IPS-18a (cell line): ENCODE data around the gene POM121C.
A peak's percentile ranks its signal among the peaks of the same experiment; 100 is the strongest.
"Not testable (repeated sequence)": the region's sequence is repeated elsewhere in the genome, so short reads cannot be mapped to it uniquely, and the experiment has no call there.

Source experiments
- H3K27ac ChIP-seq: one replicate; pipeline ENCODE4 v1.5.1; 2013; ENCODE audit warnings: low read length
- H3K27me3 ChIP-seq: one replicate; pipeline ENCODE4 v1.6.1; 2013; ENCODE audit warnings: mild to moderate bottlenecking, low read length; ENCODE audit not compliant: control insufficient read depth, insufficient read depth
- H3K36me3 ChIP-seq: one replicate; pipeline ENCODE4 v1.6.1; 2013; ENCODE audit warnings: low read depth, low read length; ENCODE audit not compliant: control insufficient read depth
- H3K4me1 ChIP-seq: one replicate; pipeline ENCODE4 v1.6.1; 2013; ENCODE audit warnings: low read depth, low read length; ENCODE audit not compliant: control insufficient read depth
- H3K4me3 ChIP-seq: one replicate; pipeline ENCODE4 v1.5.1; 2013; ENCODE audit warnings: low read length
- H3K9ac ChIP-seq: one replicate; pipeline ENCODE4 v1.6.1; 2013; ENCODE audit warnings: mild to moderate bottlenecking, low read length, moderate library complexity
- H3K9me3 ChIP-seq: one replicate; pipeline ENCODE4 v1.6.1; 2013; ENCODE audit warnings: low read depth, low read length; ENCODE audit not compliant: control insufficient read depth

Gene POM121C

DNA sequence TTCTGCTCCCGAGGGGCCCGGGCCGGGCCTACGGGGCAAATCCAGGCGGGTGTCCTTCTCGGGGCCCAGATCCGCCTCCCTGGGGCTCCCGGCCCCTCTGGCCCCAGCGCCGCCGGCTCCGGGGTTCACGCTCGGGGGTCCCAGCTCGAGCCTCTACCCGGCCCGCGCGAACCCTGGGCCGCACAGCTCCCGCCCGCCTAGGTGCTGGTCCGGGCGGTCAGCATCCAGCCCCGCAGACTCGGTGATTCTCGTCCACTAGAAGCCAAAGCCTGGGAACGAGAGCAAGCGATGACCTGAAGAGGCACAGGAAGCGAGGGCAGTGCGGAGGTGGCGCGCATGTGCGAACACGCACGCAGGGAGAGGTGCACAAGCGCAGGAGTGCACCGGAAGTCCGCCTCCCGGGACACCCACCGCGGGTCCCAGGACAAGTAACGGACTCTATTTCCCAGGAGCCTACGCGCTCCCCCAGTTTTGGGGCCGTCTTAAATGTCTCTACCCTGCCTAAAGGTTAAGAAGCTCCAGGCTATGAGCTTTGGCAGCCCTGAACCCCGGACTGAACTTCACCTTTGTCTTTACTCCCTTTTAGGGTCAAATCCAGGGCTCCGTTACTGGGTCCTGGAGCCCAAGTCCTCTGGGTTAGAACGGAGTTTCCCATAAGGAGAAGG, at the start of gene POM121C:
Gene POM121C (minus strand): TSS at position 321 of the 665 bp plus-strand sequence. CDS start 44,803 bp downstream, outside the sequence.
- H3K4me3 ChIP-seq: peak within 1 kb of the TSS; percentile 75
- not testable (repeated sequence) for H3K27ac ChIP-seq, H3K9me3 ChIP-seq

GRCh38 chr7:75534727-75535307, 48.7 kb upstream of the POM121C start:
- H3K27ac ChIP-seq: no peak overlapping the region
- H3K27me3 ChIP-seq: no peaks in the 10 kb centered on the region
- H3K9me3 ChIP-seq: no peaks in the 10 kb centered on the region
- no peak overlapping the region for H3K9ac ChIP-seq
- no peak overlapping the region for H3K4me3 ChIP-seq
- H3K4me1 ChIP-seq: no peaks in the 10 kb centered on the region
- peaks cover 39% of the 10 kb centered on the region for H3K36me3 ChIP-seq

More for the DNA sequence above, at the start of gene POM121C:
- H3K4me1 ChIP-seq, H3K36me3 ChIP-seq, H3K27me3 ChIP-seq: not testable (repeated sequence)
- peak within 1 kb of the TSS; percentile 68 for H3K9ac ChIP-seq

- Histone ChIP-seq H3K36me3 (peaks cover 30% of the 10 kb centered on the region), H3K4me1 (no peaks in the 10 kb centered on the region), H3K9me3 (no peaks in the 10 kb centered on the region), H3K9ac (no peak overlapping the region), H3K27me3 (no peaks in the 10 kb centered on the region), H3K4me3 (no peak overlapping the region), H3K27ac (no peak overlapping the region)
Observed at GRCh38 chr7:75533926-75534325, 47.8 kb upstream of the POM121C start.

- no peaks in the 10 kb centered on the region for H3K27me3 ChIP-seq
- H3K27ac ChIP-seq: no peak overlapping the region
- H3K9ac ChIP-seq: no peak overlapping the region
- H3K4me3 ChIP-seq: no peak overlapping the region
- H3K9me3 ChIP-seq: no peaks in the 10 kb centered on the region
- H3K36me3 ChIP-seq: peaks cover 20% of the 10 kb centered on the region
- H3K4me1 ChIP-seq: no peaks in the 10 kb centered on the region
Observed at GRCh38 chr7:75532639-75533038, 46.5 kb upstream of the POM121C start.

DNA sequence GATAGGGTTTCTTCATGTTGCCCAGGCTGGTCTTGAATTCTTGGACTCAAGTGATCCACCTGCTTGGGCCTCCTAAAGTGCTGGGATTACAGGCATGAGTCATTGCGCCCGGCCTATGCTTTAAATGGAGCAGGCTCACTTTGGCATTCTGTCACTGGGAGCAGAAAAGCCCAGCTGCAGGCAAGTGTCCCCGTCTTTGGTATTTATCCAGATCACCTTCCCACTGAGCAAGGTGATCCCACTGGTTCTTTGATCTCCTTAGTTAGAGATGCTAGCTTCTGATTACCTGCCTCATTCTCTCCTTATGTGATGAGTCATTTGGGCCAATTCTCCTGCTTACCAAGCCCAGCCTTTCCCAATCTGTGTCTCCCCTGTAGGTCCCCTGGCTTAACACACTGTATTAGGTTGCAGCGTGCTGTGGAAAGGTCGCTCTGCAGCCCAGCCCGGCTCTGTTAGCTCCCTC, 45.3 kb upstream of the POM121C start:
- H3K9ac ChIP-seq: no peak overlapping the region
- no peak overlapping the region for H3K27ac ChIP-seq
- no peak overlapping the region for H3K4me3 ChIP-seq
- no peaks in the 10 kb centered on the region for H3K9me3 ChIP-seq
- no peaks in the 10 kb centered on the region for H3K27me3 ChIP-seq
- no peaks in the 10 kb centered on the region for H3K4me1 ChIP-seq
- H3K36me3 ChIP-seq: peaks cover 8% of the 10 kb centered on the region

GRCh38 chr7:75527224-75527722, 41.2 kb upstream of the POM121C start:
- not testable (repeated sequence) for H3K27ac ChIP-seq, H3K27me3 ChIP-seq, H3K9me3 ChIP-seq, H3K4me1 ChIP-seq
- Histone ChIP-seq H3K36me3 (peaks cover 20% of the 10 kb centered on the region), H3K4me3 (peak overlapping the region; percentile 65), H3K9ac (peak overlapping the region; percentile 57)

DNA sequence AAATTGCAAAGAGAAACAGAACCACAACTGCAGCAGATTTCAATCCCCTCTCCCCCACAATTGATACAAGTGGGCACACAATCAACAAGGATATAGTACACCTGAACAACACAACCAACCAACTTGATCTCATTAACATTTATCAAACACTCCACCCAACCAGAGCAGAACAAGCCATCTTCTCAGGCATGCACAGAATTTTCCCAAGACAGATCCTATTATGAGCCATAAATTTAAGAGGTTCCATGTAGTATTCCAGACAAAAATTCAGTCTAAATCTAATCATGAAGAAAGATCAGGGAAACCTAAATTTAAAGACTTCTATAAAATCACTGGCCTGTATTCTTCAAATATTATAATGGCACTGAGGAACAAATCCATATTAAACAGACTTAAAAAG, 35.6 kb upstream of the POM121C start:
- not testable (repeated sequence) for H3K27ac ChIP-seq, H3K9ac ChIP-seq, H3K9me3 ChIP-seq, H3K4me1 ChIP-seq, H3K4me3 ChIP-seq, H3K27me3 ChIP-seq
- H3K36me3 ChIP-seq: peaks cover 24% of the 10 kb centered on the region

DNA sequence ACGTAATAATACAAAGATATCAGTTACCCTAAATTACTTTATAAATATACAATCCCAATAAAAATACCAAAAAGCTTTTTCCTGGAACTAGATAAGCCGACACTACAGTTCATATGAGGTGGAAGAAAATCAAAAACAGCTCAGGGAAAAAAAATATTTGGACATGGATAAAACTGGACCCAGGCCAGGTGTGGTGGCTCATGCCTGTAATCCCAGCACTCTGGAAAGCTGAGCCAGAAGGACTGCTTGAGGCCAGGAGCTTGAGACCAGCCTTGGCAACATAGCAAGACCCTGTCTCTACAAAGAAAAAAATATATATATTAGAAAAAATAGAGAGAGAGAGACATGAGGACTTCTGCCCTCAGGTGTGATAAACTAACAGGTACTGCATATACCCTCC, 32.7 kb upstream of the POM121C start:
- not testable (repeated sequence) for H3K4me1 ChIP-seq, H3K4me3 ChIP-seq, H3K9ac ChIP-seq, H3K27ac ChIP-seq, H3K9me3 ChIP-seq, H3K27me3 ChIP-seq
- H3K36me3 ChIP-seq: peaks cover 17% of the 10 kb centered on the region

DNA sequence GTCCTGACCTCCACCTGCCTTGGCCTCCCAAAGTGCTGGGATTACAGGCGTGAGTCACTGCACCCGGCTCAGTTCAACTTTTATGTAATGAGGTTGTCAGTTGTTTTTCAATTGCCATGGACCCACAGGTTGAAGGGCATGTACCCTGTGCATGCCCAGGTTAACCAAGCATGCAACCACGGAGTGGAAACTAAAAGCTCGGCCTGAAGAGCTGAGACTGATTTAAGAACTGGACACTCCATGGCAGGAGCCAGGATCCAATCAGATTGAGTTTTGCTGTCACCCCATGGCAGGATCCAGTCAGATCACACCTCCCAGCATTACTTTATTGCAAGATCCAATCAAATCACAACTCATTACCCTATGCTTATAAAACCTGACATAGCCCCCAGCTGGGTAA, 22.9 kb upstream of the POM121C start:
- H3K27me3 ChIP-seq, H3K9me3 ChIP-seq, H3K27ac ChIP-seq, H3K36me3 ChIP-seq, H3K9ac ChIP-seq, H3K4me3 ChIP-seq, H3K4me1 ChIP-seq: not testable (repeated sequence)

- not testable (repeated sequence) for H3K9ac ChIP-seq, H3K4me1 ChIP-seq, H3K4me3 ChIP-seq, H3K27ac ChIP-seq, H3K27me3 ChIP-seq, H3K9me3 ChIP-seq, H3K36me3 ChIP-seq
Observed at GRCh38 chr7:75492020-75492419, 5.9 kb upstream of the POM121C start, which contains the start of gene SPDYE5. Gene SPDYE5, plus strand, starts transcription at chr7:75492320. Its CDS starts 1,728 bp downstream, at chr7:75494048.

- H3K27ac ChIP-seq, H3K4me1 ChIP-seq: not testable (repeated sequence)
Observed at GRCh38 chr7:75485355-75485978, 632 bp downstream of the POM121C start.

More at GRCh38 chr7:75485355-75485978, 632 bp downstream of the POM121C start:
- H3K4me3 ChIP-seq: peak overlapping the region; percentile 75
- not testable (repeated sequence) for H3K9me3 ChIP-seq, H3K27me3 ChIP-seq, H3K36me3 ChIP-seq
- H3K9ac ChIP-seq: peak overlapping the region; percentile 68
